ENCODE measurements around the gene RNASE1. TPM values are rescaled to one million over a fixed set of nuclear protein-coding genes. Genes with fewer than 3 reads are reported as not detected.
"Not testable (repeated sequence)": the region's sequence is repeated elsewhere in the genome, so short reads cannot be mapped to it uniquely, and the experiment has no call there.

Gene RNASE1
- total and polyA plus RNA-seq, 2 experiments from 2014 or later = 1.3 to 5.7 TPM

- H3K9me3 ChIP-seq (ENCODE audit: low read depth) = no peaks in the 10 kb centered on the region
- H3K27ac ChIP-seq = no peak overlapping the region
- no peak overlapping the region for H3K4me3 ChIP-seq
- H3K36me3 ChIP-seq = no peaks in the 10 kb centered on the region
- DNase-seq (ENCODE audit: low read depth in 1 of 2, low spot score in 1 of 2) = no peak
- no peak for TF ChIP-seq CTCF (IDR thresholded peaks at IDR 0.05; ENCODE audit: low read depth, low read length)
- no peaks in the 10 kb centered on the region for H3K27me3 ChIP-seq
- H3K4me1 ChIP-seq (ENCODE audit: low read depth) = no peaks in the 10 kb centered on the region
Measured at GRCh38 chr14:20823859-20824258, 21.2 kb upstream of the RNASE1 start.

GRCh38 chr14:20821521-20822108, 19.0 kb upstream of the RNASE1 start:
- H3K4me3 ChIP-seq; H3K27ac ChIP-seq; DNase-seq (ENCODE audit: low read depth in 1 of 2, low spot score in 1 of 2): not testable (repeated sequence)

GRCh38 chr14:20820063-20820904, 17.6 kb upstream of the RNASE1 start:
- no peaks in the 10 kb centered on the region for H3K27me3 ChIP-seq
- no peaks in the 10 kb centered on the region for H3K36me3 ChIP-seq
- no peaks in the 10 kb centered on the region for H3K9me3 ChIP-seq (ENCODE audit: low read depth)
- no peaks in the 10 kb centered on the region for H3K4me1 ChIP-seq (ENCODE audit: low read depth)
- TF ChIP-seq CTCF (IDR thresholded peaks at IDR 0.05; ENCODE audit: low read depth, low read length) = no peak
- H3K4me3 ChIP-seq = no peak overlapping the region
- no peak overlapping the region for H3K27ac ChIP-seq
- DNase-seq (ENCODE audit: low read depth in 1 of 2, low spot score in 1 of 2) = no peak

More at GRCh38 chr14:20821521-20822108, 19.0 kb upstream of the RNASE1 start:
- H3K9me3 ChIP-seq (ENCODE audit: low read depth); H3K27me3 ChIP-seq; H3K4me1 ChIP-seq (ENCODE audit: low read depth); H3K36me3 ChIP-seq: not testable (repeated sequence)

GRCh38 chr14:20818861-20819260, 16.2 kb upstream of the RNASE1 start:
- TF ChIP-seq CTCF (IDR thresholded peaks at IDR 0.05; ENCODE audit: low read depth, low read length) = peak; percentile 50
- H3K4me3 ChIP-seq = no peak overlapping the region
- no peak overlapping the region for H3K27ac ChIP-seq
- no peaks in the 10 kb centered on the region for H3K27me3 ChIP-seq
- DNase-seq (ENCODE audit: low read depth in 1 of 2, low spot score in 1 of 2) = no peak
- no peaks in the 10 kb centered on the region for H3K4me1 ChIP-seq (ENCODE audit: low read depth)
- H3K9me3 ChIP-seq (ENCODE audit: low read depth) = no peaks in the 10 kb centered on the region
- H3K36me3 ChIP-seq = no peaks in the 10 kb centered on the region

GRCh38 chr14:20815946-20816345, 13.3 kb upstream of the RNASE1 start:
- H3K4me1 ChIP-seq (ENCODE audit: low read depth); H3K4me3 ChIP-seq; H3K9me3 ChIP-seq (ENCODE audit: low read depth); H3K36me3 ChIP-seq; H3K27ac ChIP-seq; H3K27me3 ChIP-seq; DNase-seq (ENCODE audit: low read depth in 1 of 2, low spot score in 1 of 2): not testable (repeated sequence)

GRCh38 chr14:20811986-20812975, 9.6 kb upstream of the RNASE1 start:
- no peaks in the 10 kb centered on the region for H3K27me3 ChIP-seq
- peaks cover 5% of the 10 kb centered on the region for H3K4me1 ChIP-seq (ENCODE audit: low read depth)
- no peaks in the 10 kb centered on the region for H3K36me3 ChIP-seq
- H3K9me3 ChIP-seq (ENCODE audit: low read depth) = no peaks in the 10 kb centered on the region
- no peak overlapping the region for H3K27ac ChIP-seq
- DNase-seq (ENCODE audit: low read depth in 1 of 2, low spot score in 1 of 2) = peak in 1 of 2 donors; percentile 27
- no peak for TF ChIP-seq CTCF (IDR thresholded peaks at IDR 0.05; ENCODE audit: low read depth, low read length)
- H3K4me3 ChIP-seq = no peak overlapping the region
